HepG2 (cell line): ENCODE results near the gene NRN1L.

Experiments
- CTCF ChIP-seq: sonication (generic); formaldehyde crosslinking; IDR thresholded peaks from 2 replicates; pipeline ENCODE4 v1.5.0; 2020; ENCODE audit warnings: mild to moderate bottlenecking, missing genetic modification reagents, moderate library complexity
- EZH2 ChIP-seq: conservative IDR thresholded peaks from 2 replicates; pipeline ENCODE4 v1.6.1; 2012; ENCODE audit warnings: mild to moderate bottlenecking, low read depth, low read length, moderate library complexity
- HNF1B ChIP-seq: sonication (generic); formaldehyde crosslinking; IDR thresholded peaks from 2 replicates; pipeline ENCODE4 v1.5.1; 2020; ENCODE audit warnings: mild to moderate bottlenecking, moderate library complexity, missing genetic modification reagents
- JUNB ChIP-seq: sonication (generic); formaldehyde crosslinking; IDR thresholded peaks from 2 replicates; pipeline ENCODE4 v1.8.0; 2022; ENCODE audit warnings: missing genetic modification reagents, mild to moderate bottlenecking, borderline replicate concordance
- KAT7 ChIP-seq: IDR thresholded peaks from 2 replicates; pipeline ENCODE4 v1.6.1; 2018; ENCODE audit warnings: borderline replicate concordance, missing compliant biosample characterization
- NFE2L1 ChIP-seq: sonication (generic); formaldehyde crosslinking; IDR thresholded peaks from 2 replicates; pipeline ENCODE4 v1.4.0; 2020; ENCODE audit warnings: missing genetic modification reagents, mild to moderate bottlenecking, borderline replicate concordance
- PAWR ChIP-seq: sonication (generic); formaldehyde crosslinking; IDR thresholded peaks from 2 replicates; pipeline ENCODE4 v1.4.0; 2020; ENCODE audit warnings: missing genetic modification reagents, mild to moderate bottlenecking, borderline replicate concordance
- RAD21 ChIP-seq: fragments of 450-650 bp; formaldehyde crosslinking; IDR thresholded peaks from 2 replicates; pipeline ENCODE4 v1.5.0; 2020; ENCODE audit warnings: mild to moderate bottlenecking
- ZNF101 ChIP-seq: sonication (generic); formaldehyde crosslinking; IDR thresholded peaks from 2 replicates; pipeline ENCODE4 v1.4.0; 2020; ENCODE audit warnings: mild to moderate bottlenecking, low read depth, missing genetic modification reagents, borderline replicate concordance
- ZNF383 ChIP-seq: sonication (generic); formaldehyde crosslinking; IDR thresholded peaks from 2 replicates; pipeline ENCODE4 v1.4.0; 2020; ENCODE audit warnings: missing genetic modification reagents, mild to moderate bottlenecking, borderline replicate concordance
- ZNF614 ChIP-seq: IDR thresholded peaks from 2 replicates; pipeline ENCODE4 v1.6.1; 2018; ENCODE audit warnings: missing biosample characterization, missing genetic modification reagents, inconsistent platforms, borderline replicate concordance
- ZNF670 ChIP-seq: sonication (generic); formaldehyde crosslinking; IDR thresholded peaks from 2 replicates; pipeline ENCODE4 v1.8.0; 2022; ENCODE audit warnings: mild to moderate bottlenecking, missing genetic modification reagents, borderline replicate concordance

GRCh38 chr16:67881621-67882161, 3.0 kb upstream of the NRN1L start:
- TF ChIP-seq ZNF614 (CRISPR knock-in tag) (no peak), EZH2 (no peak), ZNF383 (no peak), NFE2L1 (CRISPR knock-in tag) (no peak), RAD21 (CRISPR knock-in tag) (no peak), CTCF (no peak), JUNB (CRISPR knock-in tag) (no peak), PAWR (CRISPR knock-in tag) (no peak), KAT7 (CRISPR knock-in tag) (no peak), ZNF670 (CRISPR knock-in tag) (no peak), HNF1B (no peak), ZNF101 (CRISPR knock-in tag) (no peak)
